Esophagus (tissue), 2 donors: ENCODE data around the gene GRM1. TPM values are rescaled to one million over a fixed set of nuclear protein-coding genes. Genes with fewer than 3 reads are reported as not detected.

ENCODE experiments used
- H3K27ac ChIP-seq, 2 donors: one replicate each; pipeline ENCODE4 v1.5.1; 2013; ENCODE audit warnings: low read depth in 2 of 2, mild to moderate bottlenecking in 2 of 2, inconsistent platforms in 1 of 2, low read length in 1 of 2, moderate library complexity in 1 of 2
- H3K27me3 ChIP-seq, 2 donors: one replicate each; pipeline ENCODE4 v1.6.1; 2013; ENCODE audit warnings: low read length in 2 of 2, control low read depth in 1 of 2, mild to moderate bottlenecking in 1 of 2; ENCODE audit not compliant: insufficient read depth in 2 of 2, control insufficient read depth in 1 of 2
- H3K36me3 ChIP-seq, 2 donors: one replicate each; pipeline ENCODE4 v1.6.1; 2013; ENCODE audit warnings: low read length in 1 of 2; ENCODE audit not compliant: control insufficient read depth in 2 of 2, insufficient read depth in 2 of 2
- H3K4me1 ChIP-seq, 2 donors: one replicate each; pipeline ENCODE4 v1.6.1; 2013; ENCODE audit warnings: low read length in 1 of 2; ENCODE audit not compliant: control insufficient read depth in 2 of 2, insufficient read depth in 2 of 2
- H3K4me3 ChIP-seq, 2 donors: one replicate each; pipeline ENCODE4 v1.5.1; 2013; ENCODE audit warnings: low read length in 2 of 2, mild to moderate bottlenecking in 2 of 2, low read depth in 1 of 2, moderate library complexity in 1 of 2
- H3K9me3 ChIP-seq, 2 donors: one replicate each; pipeline ENCODE4 v1.6.1; 2013; ENCODE audit warnings: mild to moderate bottlenecking in 2 of 2, low read depth in 1 of 2, low read length in 1 of 2, moderate library complexity in 1 of 2; ENCODE audit not compliant: control insufficient read depth in 2 of 2, insufficient read depth in 1 of 2
- WGBS, 2 donors: extraction: QIAGEN DNeasy Blood & Tissue Kit; methylation state at CpG; one replicate each; pipeline ENCODE4 v1.1.7; 2013; 5-methylcytosine and 5-hydroxymethylcytosine counted together
- polyA plus RNA-seq, 2 donors: library from polyadenylated mRNA; stranded (reverse); fragments of 200-250 nt; gene quantifications; one replicate each; pipeline ENCODE4 v1.2.3, GENCODE V29; 2013
- donor health status: healthy with polysubstance abuse.
- donor health status: Bipolar disorder and iron deficiency.

The GRM1 gene
- polyA plus RNA-seq, 2 donors: 0.01 TPM; not detected in 1

DNA sequence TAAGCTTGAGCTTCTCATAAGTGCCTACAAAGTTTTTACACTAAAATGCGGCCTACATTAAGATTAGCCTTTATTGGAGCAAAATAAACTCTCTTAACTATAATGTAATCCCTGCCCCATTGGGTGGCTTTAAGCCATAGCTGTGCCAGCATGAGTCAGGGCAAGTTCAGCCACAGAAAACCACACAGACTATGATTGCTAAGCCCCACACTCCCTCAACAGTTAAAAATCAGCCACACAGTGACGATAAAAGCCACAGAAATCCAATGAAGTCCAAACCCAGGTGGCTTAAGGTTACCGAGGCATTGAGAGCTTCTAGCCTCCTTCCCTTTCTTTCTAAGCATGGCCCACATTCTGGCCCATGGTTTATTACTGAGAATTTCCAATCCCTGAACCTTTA lies 61.6 kb downstream of the GRM1 start:
- Histone ChIP-seq H3K4me1 (no peaks in the 10 kb centered on the region), H3K9me3 (no peaks in the 10 kb centered on the region), H3K36me3 (no peaks in the 10 kb centered on the region), H3K4me3 (no peak overlapping the region), H3K27me3 (no peaks in the 10 kb centered on the region), H3K27ac (no peak overlapping the region)
- WGBS, 2 donors: 69 to 72% methylated on average over 3 of the region's 3 CpGs

DNA sequence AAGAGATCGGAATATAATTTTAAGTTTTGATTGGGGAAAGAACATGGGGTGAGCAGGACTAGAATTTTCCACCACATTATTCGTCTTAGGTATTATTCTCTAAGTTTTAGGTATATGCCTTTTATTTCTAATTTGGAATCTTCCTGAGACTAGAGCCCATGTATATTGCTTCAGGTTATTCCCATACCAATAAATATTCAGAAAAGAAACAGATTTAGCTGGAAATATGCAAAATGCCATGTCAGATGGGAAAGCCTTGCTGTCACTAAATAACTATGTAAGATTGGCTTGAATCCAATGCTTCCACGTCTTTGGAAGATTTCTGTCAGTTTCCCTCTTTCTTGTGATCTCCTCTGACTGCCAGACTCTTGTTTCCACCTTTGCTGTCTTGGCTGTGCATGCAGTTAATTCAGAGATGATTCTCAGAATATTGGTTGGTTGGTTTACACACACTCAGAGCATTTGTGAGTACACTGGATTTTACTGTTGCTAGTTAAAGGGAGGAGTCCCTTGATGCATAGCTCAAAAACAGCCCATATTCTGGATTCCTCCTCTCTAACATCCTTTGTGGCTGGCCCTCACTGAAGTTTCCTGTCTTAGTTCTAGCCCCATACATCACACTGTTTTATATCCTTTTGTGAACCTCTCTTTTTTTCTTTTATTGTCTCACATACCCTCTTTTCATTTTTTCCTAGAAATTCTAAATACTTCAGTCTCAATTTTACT lies 64.3 kb downstream of the GRM1 start:
- Histone ChIP-seq H3K27me3 (no peaks in the 10 kb centered on the region), H3K4me3 (no peak overlapping the region), H3K36me3 (no peaks in the 10 kb centered on the region), H3K27ac (no peak overlapping the region), H3K4me1 (no peaks in the 10 kb centered on the region), H3K9me3 (no peaks in the 10 kb centered on the region)
- WGBS, 2 donors: 68% methylated on average over 3 of the region's 3 CpGs

DNA sequence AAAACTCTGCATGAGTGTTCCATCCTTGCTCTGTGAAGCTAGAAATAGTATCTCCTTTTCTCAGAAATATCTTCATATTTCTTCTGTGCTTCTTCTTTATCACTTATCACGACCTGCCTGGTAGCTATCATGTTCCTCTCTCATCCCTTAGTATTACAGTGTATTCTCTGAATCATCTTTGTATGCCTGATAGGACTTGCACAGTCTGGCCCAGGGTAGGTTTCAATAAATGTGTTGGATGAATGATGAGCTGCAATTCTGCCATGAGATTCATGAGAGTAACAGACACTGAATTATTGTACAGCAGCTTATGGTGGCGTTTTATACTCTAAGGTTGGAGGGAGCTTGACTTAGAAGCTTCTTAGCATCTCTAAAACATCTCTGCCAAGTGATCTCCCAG lies 66.6 kb downstream of the GRM1 start:
- WGBS, 2 donors: 46 to 52% methylated on average over 2 of the region's 2 CpGs
- H3K36me3 ChIP-seq: no peaks in the 10 kb centered on the region
- H3K4me3 ChIP-seq: no peak overlapping the region
- H3K4me1 ChIP-seq: no peaks in the 10 kb centered on the region
- H3K9me3 ChIP-seq: no peaks in the 10 kb centered on the region
- H3K27me3 ChIP-seq: no peaks in the 10 kb centered on the region
- no peak overlapping the region for H3K27ac ChIP-seq

DNA sequence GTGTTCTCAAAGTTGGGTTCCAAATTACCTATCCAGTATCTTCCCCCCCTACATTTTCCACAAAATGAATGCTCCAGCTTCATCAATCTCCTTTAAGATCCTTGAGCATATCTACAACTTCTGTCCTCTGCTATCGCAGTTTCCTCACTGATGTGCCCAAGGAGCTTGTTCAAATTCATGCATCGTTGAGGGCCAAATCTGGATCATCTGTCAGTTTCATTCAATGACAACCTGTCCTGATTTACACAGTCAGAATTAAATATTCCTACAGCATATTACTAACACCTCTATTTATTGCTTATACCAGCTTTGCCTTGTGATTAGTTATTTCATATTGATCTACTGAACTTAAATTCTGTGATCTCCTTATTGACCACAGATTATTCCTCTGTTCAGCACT lies 68.7 kb downstream of the GRM1 start:
- H3K27ac ChIP-seq: no peak overlapping the region
- no peaks in the 10 kb centered on the region for H3K36me3 ChIP-seq
- 94% methylated on average over 2 of the region's 2 CpGs for WGBS, 2 donors
- no peaks in the 10 kb centered on the region for H3K9me3 ChIP-seq
- no peak overlapping the region for H3K4me3 ChIP-seq
- H3K27me3 ChIP-seq: no peaks in the 10 kb centered on the region
- no peaks in the 10 kb centered on the region for H3K4me1 ChIP-seq

DNA sequence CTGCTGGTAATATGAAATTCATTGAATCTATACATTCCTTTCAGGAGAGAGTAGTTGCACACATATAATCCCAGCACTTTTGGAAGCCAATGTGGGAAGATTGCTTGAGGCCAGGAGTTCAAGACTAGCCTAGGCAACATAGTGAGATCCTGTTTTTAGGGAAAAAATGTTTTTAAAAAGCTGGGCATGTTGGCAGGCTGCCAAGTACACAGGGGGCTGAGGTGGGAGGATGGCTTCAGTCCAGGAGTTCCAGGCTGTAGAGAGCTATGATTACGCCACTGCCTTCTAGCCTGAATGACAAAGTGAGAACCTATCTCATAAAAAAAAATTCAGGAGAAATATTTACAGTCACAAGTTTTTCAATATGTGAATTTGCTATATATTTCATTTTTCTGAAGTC lies 71.9 kb downstream of the GRM1 start:
- Histone ChIP-seq H3K9me3 (no peaks in the 10 kb centered on the region), H3K36me3 (no peaks in the 10 kb centered on the region), H3K27ac (no peak overlapping the region), H3K4me1 (no peaks in the 10 kb centered on the region), H3K4me3 (no peak overlapping the region), H3K27me3 (no peaks in the 10 kb centered on the region)
- 70 to 92% methylated on average over 1 of the region's 1 CpG for WGBS, 2 donors

DNA sequence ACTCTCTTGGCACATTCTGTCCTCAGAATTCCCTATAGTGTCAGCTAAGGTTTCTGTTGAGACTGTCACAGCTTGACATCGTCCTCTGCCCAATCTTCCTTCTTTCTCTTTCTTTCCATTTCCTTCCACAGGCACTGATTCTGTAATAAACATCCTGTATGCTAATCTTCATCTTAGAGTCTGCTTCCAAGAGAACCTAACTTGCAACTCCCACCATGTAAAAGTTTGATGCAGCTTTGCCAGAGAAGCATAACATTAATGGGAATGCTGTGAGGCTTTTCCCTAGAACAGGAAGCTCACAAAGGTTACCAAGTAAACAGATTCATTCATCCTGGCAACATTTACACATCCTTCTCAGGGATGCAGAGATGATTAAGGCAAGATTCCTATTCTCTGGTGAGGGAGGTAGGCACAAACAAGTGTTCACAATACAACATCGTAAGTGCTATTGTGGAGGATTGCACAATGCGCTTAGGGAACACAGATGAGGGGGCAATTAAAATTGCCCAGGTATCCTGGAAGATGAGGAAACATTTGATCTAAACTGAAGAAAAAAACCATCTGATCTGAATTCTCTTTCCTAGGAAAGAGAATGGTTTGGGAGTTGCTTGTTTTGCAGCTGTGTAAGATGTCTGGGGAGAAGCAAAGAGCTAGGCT lies 74.7 kb downstream of the GRM1 start:
- no peaks in the 10 kb centered on the region for H3K36me3 ChIP-seq
- no peaks in the 10 kb centered on the region for H3K9me3 ChIP-seq
- H3K4me1 ChIP-seq: no peaks in the 10 kb centered on the region
- H3K27ac ChIP-seq: no peak overlapping the region
- no peaks in the 10 kb centered on the region for H3K27me3 ChIP-seq
- WGBS, 2 donors: 68 to 74% methylated on average over 3 of the region's 3 CpGs
- no peak overlapping the region for H3K4me3 ChIP-seq

DNA sequence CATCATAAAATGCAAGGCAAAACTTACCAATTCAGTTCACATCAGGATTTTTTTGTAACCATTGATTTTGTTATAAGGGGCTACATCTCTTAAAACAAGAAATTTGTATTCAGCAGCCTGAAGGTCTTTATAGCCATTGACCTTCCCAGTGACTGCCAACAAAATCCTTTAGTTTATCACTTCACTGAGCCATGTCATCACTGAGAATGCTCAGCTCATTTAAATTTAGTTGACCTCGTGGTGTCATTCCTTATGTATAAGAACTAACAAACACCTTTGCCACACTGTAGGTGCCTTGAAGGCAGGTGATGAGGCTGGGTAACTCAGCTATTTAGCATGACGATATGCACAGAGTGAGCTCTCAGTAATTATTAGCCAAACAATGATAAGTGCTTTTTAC lies 77.7 kb downstream of the GRM1 start:
- H3K27ac ChIP-seq: no peak overlapping the region
- WGBS, 2 donors: 48 to 65% methylated on average over 2 of the region's 2 CpGs
- H3K9me3 ChIP-seq: peaks cover 0 to 3% of the 10 kb centered on the region in 2 donors
- no peaks in the 10 kb centered on the region for H3K27me3 ChIP-seq
- H3K4me3 ChIP-seq: no peak overlapping the region
- H3K4me1 ChIP-seq: no peaks in the 10 kb centered on the region
- H3K36me3 ChIP-seq: no peaks in the 10 kb centered on the region

DNA sequence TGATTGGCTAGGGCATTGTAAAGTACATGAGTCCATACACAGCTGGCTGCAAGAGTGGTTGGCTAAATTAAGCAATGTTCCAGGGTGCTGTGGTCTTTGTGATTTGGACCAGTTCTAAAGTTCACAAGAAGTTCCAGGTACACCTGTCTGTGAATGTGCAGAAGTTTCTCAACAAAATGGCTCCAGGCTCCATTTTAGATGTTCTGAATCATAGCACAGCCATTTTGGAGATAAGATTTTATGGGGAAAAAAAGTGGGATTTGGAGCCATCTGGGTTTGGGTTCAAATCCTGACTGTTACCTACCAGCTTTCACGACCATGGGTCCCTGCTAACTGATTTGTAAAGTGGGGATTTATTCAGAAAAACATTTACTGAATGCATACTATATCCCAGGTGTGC lies 82.1 kb downstream of the GRM1 start:
- 22 to 32% methylated on average over 1 of the region's 1 CpG for WGBS, 2 donors
- no peaks in the 10 kb centered on the region for H3K36me3 ChIP-seq

DNA sequence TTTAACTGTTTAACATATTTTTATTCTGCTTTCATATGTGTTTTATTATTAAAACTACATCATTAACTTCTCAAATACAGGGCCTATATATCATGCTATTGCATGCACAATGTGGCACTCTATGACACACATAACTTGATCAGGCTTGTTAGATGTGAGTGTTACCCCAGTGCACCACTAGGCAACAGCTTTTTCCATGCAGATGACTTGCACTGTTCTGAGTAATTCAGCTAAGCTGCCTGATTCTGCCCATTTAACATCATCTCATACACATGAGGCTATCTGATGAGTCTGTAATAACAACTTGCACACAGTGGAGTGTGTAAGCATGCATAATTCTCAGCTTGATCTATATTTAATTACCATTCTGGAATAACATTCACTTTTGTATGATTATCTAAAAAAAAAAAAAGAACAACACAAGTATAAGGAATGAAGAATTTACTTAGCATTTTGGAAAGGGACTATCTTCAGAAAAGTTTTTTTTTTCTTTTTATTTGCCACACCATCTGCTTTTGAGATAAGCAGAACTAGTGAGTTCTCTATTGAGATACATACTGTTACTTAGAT lies 83.1 kb downstream of the GRM1 start:
- peaks cover 0 to 3% of the 10 kb centered on the region in 2 donors for H3K9me3 ChIP-seq
- H3K4me3 ChIP-seq: no peak overlapping the region
- H3K27me3 ChIP-seq: no peaks in the 10 kb centered on the region
- no peak overlapping the region for H3K27ac ChIP-seq
- H3K36me3 ChIP-seq: no peaks in the 10 kb centered on the region
- H3K4me1 ChIP-seq: no peaks in the 10 kb centered on the region

More for the DNA sequence above, 82.1 kb downstream of the GRM1 start:
- Histone ChIP-seq H3K27ac (no peak overlapping the region), H3K4me3 (no peak overlapping the region), H3K4me1 (no peaks in the 10 kb centered on the region), H3K27me3 (no peaks in the 10 kb centered on the region), H3K9me3 (peaks cover 0 to 3% of the 10 kb centered on the region in 2 donors)
